Stimulated activated CD8-positive, alpha-beta memory T cell treated with anti-CD3 and anti-CD28 coated beads, Interleukin-15, amount 100 ng/mL, for 1 hour (primary cell): ENCODE results near the gene TGFBI.
A peak's percentile ranks its signal among the peaks of the same experiment; 100 is the strongest.

ENCODE experiments used
- DNase-seq: peaks from one replicate; pipeline ENCODE4 v3.0.0-alpha.2; 2020; ENCODE audit warnings: low read depth

Gene TGFBI

GRCh38 chr5:136066661-136067271 is 38.0 kb downstream of the TGFBI start:
- DNase-seq = no peak

GRCh38 chr5:136067422-136067821 is 38.6 kb downstream of the TGFBI start:
- DNase-seq = no peak

- DNase-seq = no peak
Measured at GRCh38 chr5:136070486-136071285, 41.9 kb downstream of the TGFBI start.

GRCh38 chr5:136073714-136074529 is 45.1 kb downstream of the TGFBI start:
- no peak for DNase-seq

- no peak for DNase-seq
Measured at GRCh38 chr5:136075466-136075891, 46.7 kb downstream of the TGFBI start.

- DNase-seq = no peak
Measured at GRCh38 chr5:136076067-136076466, 47.3 kb downstream of the TGFBI start.

- DNase-seq = no peak
Measured at GRCh38 chr5:136076881-136077445, 48.2 kb downstream of the TGFBI start.

GRCh38 chr5:136079195-136079985 is 50.6 kb downstream of the TGFBI start:
- DNase-seq = no peak

- no peak for DNase-seq
Measured at GRCh38 chr5:136080113-136080482, 51.3 kb downstream of the TGFBI start.

- peak; percentile 4 for DNase-seq
Measured at GRCh38 chr5:136080483-136081216, 51.9 kb downstream of the TGFBI start.

- DNase-seq = no peak
Measured at GRCh38 chr5:136081217-136081591, 52.4 kb downstream of the TGFBI start.

GRCh38 chr5:136082390-136083193 is 53.8 kb downstream of the TGFBI start:
- DNase-seq = peak; percentile 24

GRCh38 chr5:136084698-136085097 is 55.9 kb downstream of the TGFBI start:
- no peak for DNase-seq

GRCh38 chr5:136086783-136087566 is 58.2 kb downstream of the TGFBI start:
- DNase-seq = no peak

- DNase-seq = no peak
Measured at GRCh38 chr5:136087961-136088871, 59.4 kb downstream of the TGFBI start.

- no peak for DNase-seq
Measured at GRCh38 chr5:136089791-136090190, 61.0 kb downstream of the TGFBI start.

GRCh38 chr5:136090319-136090718 is 61.5 kb downstream of the TGFBI start:
- DNase-seq = no peak

GRCh38 chr5:136094189-136094912 is 65.6 kb downstream of the TGFBI start:
- no peak for DNase-seq
